CD4-positive, alpha-beta memory T cell (primary cell): ENCODE measurements around the gene KMT2B. TPM values are rescaled to one million over a fixed set of nuclear protein-coding genes. Genes with fewer than 3 reads are reported as not detected.

Source experiments
- CTCF ChIA-PET: fragments of 350-600 bp; sonication (Branson Sonifier 250); formaldehyde crosslinking; loops from one replicate; lab custom pipeline; 2021; ENCODE audit warnings: inconsistent platforms; ENCODE audit not compliant: partially characterized antibody; lab: Charles Lee
- POLR2A ChIA-PET: fragments of 350-600 bp; sonication (Branson Sonifier 250); formaldehyde crosslinking; loops from one replicate; lab custom pipeline; 2021; ENCODE audit not compliant: partially characterized antibody; lab: Charles Lee
- DNase-seq, 5 donors: peaks; one replicate each; pipeline versions ENCODE4 v3.0.0 to v3.0.0-alpha.2; 2020 to 2022; ENCODE audit warnings: mixed read lengths in 1 of 5
- H3K27ac ChIP-seq: one replicate; pipeline ENCODE4 v1.7.0; 2013; ENCODE audit warnings: low read depth, low read length
- H3K27me3 ChIP-seq: 2 replicates; pipeline ENCODE4 v1.7.0; 2013; ENCODE audit warnings: mild to moderate bottlenecking, low read length, moderate library complexity; ENCODE audit not compliant: insufficient read depth
- H3K36me3 ChIP-seq: 2 replicates; pipeline ENCODE4 v1.7.0; 2013; ENCODE audit warnings: mild to moderate bottlenecking, low read length, moderate library complexity; ENCODE audit not compliant: insufficient read depth
- H3K4me1 ChIP-seq: 2 replicates; pipeline ENCODE4 v1.7.0; 2013; ENCODE audit warnings: mild to moderate bottlenecking, low read length, moderate library complexity; ENCODE audit not compliant: insufficient read depth
- H3K4me3 ChIP-seq, 2 donors: one replicate each; pipeline ENCODE4 v1.7.0; 2013; ENCODE audit warnings: low read length in 2 of 2, mild to moderate bottlenecking in 1 of 2
- H3K9me3 ChIP-seq, 2 donors: one replicate each; pipeline ENCODE4 v1.7.0; 2013; ENCODE audit warnings: low read length in 2 of 2, control low read depth in 1 of 2; ENCODE audit not compliant: control insufficient read depth in 1 of 2
- H3K27ac Mint-ChIP-seq, 7 donors: one replicate each; pipeline ENCODE4 v1.8.0; 2020 to 2021; ENCODE audit warnings: mixed read lengths in 7 of 7, mild to moderate bottlenecking in 6 of 7, inconsistent platforms in 3 of 7, moderate library complexity in 3 of 7
- H3K27me3 Mint-ChIP-seq, 2 donors: one replicate each; pipeline ENCODE4 v1.8.0; 2020 to 2021; ENCODE audit warnings: mixed read lengths in 2 of 2
- H3K36me3 Mint-ChIP-seq, 2 donors: one replicate each; pipeline ENCODE4 v1.8.0; 2020 to 2021; ENCODE audit warnings: mixed read lengths in 2 of 2, inconsistent platforms in 1 of 2, mild to moderate bottlenecking in 1 of 2
- H3K4me1 Mint-ChIP-seq, 4 donors: one replicate each; pipeline ENCODE4 v1.8.0; 2020 to 2021; ENCODE audit warnings: mixed read lengths in 4 of 4, mild to moderate bottlenecking in 1 of 4
- H3K4me3 Mint-ChIP-seq, 8 donors: one replicate each; pipeline ENCODE4 v1.8.0; 2020 to 2021; ENCODE audit warnings: mixed read lengths in 8 of 8, mild to moderate bottlenecking in 7 of 8, moderate library complexity in 6 of 8, inconsistent platforms in 3 of 8
- H3K9me3 Mint-ChIP-seq, 8 donors: one replicate each; pipeline ENCODE4 v1.8.0; 2020 to 2021; ENCODE audit warnings: mixed read lengths in 8 of 8, mild to moderate bottlenecking in 5 of 8, inconsistent platforms in 3 of 8, moderate library complexity in 1 of 8
- intact Hi-C: fragments of 100-400 bp; cut with micrococcal nuclease; formaldehyde crosslinking; loops from one replicate; pipeline ENCODE4 v1.15.1; 2023
- polyA plus RNA-seq, 2 donors: library from polyadenylated mRNA; unstranded; fragments of 300-500 nt; fragmentation: Illumina TruSeq; gene quantifications; one replicate each; pipeline ENCODE4 v1.2.3, GENCODE V29; 2021
- total RNA-seq, 2 experiments: library from RNA; stranded (reverse); gene quantifications; one replicate each; pipeline ENCODE4 v1.2.3, GENCODE V29; 2021

The KMT2B gene
- total and polyA plus RNA-seq, 4 experiments from 2014 or later: 2.8 to 84.3 (median 83.4) TPM; not detected in 1

GRCh38 chr19:35757749-35758608 lies 40.2 kb downstream of the KMT2B start, which contains the start of gene PROSER3:
Gene PROSER3, plus strand, starts transcription at chr19:35758176. Its CDS starts 40 bp downstream, at chr19:35758216.
- H3K36me3 ChIP-seq: peaks cover 15% of the 10 kb centered on the region
- H3K9me3 ChIP-seq: no peaks in the 10 kb centered on the region
- peaks cover 36% of the 10 kb centered on the region for H3K4me1 ChIP-seq
- peaks cover 11 to 28% of the 10 kb centered on the region in 2 donors for H3K36me3 Mint-ChIP-seq
- CTCF ChIA-PET: interaction anchor here (1.3 kb wide), 2 partner anchors 10 to 247 kb away, joined by 3 to 5 read pairs; partner anchors contain the start of gene LIN37
- H3K27ac ChIP-seq: peak within 1 kb of the TSS; percentile 89
- peaks cover 0 to 2% of the 10 kb centered on the region in 2 donors for H3K27me3 Mint-ChIP-seq
- intact Hi-C loops: loop anchor here (1.0 kb wide), 4 partner anchors 10 to 173 kb away; partner anchors contain the start of genes ARHGAP33 and LIN37
- H3K4me3 ChIP-seq: peak within 1 kb of the TSS; percentile 90 to 91
- no peaks in the 10 kb centered on the region for H3K27me3 ChIP-seq
- peaks cover 17 to 40% (median 27%) of the 10 kb centered on the region in 4 donors for H3K4me1 Mint-ChIP-seq
- H3K4me3 Mint-ChIP-seq: peak within 1 kb of the TSS; percentile 94 to 100 (median 98)
- H3K27ac Mint-ChIP-seq: peak within 1 kb of the TSS; percentile 94 to 99 (median 97)
- peaks cover 0 to 3% (median 0%) of the 10 kb centered on the region in 8 donors for H3K9me3 Mint-ChIP-seq
- POLR2A ChIA-PET: interaction anchor here (0.7 to 3.6 kb wide), 5 partner anchors 10 to 56 kb away, joined by 3 to 23 read pairs (median 16); partner anchors contain the start of genes IGFLR1, LIN37, PSENEN and U2AF1L4
- peak; percentile 99 to 100 (median 100) for DNase-seq

GRCh38 chr19:35759697-35760096 lies 41.9 kb downstream of the KMT2B start:
- intact Hi-C loops: no loop called here
- Mint-ChIP-seq H3K27me3 (peaks cover 0 to 2% of the 10 kb centered on the region in 2 donors), H3K27ac (peak overlapping the region in 4 of 7 donors; percentile 19 to 62 (median 35)), H3K4me3 (peak overlapping the region in 7 of 8 donors; percentile 6 to 81 (median 68)), H3K36me3 (peaks cover 10 to 17% of the 10 kb centered on the region in 2 donors), H3K9me3 (peaks cover 0 to 3% (median 0%) of the 10 kb centered on the region in 8 donors), H3K4me1 (peaks cover 17 to 40% (median 27%) of the 10 kb centered on the region in 4 donors)
- Histone ChIP-seq H3K27me3 (no peaks in the 10 kb centered on the region), H3K27ac (no peak overlapping the region), H3K9me3 (no peaks in the 10 kb centered on the region), H3K36me3 (peaks cover 5% of the 10 kb centered on the region), H3K4me3 (no peak overlapping the region), H3K4me1 (peaks cover 36% of the 10 kb centered on the region)
- POLR2A ChIA-PET: interaction anchor here (1.2 to 1.3 kb wide), 3 partner anchors 8 to 17 kb away, joined by 3 to 4 read pairs (median 4); partner anchors contain the start of genes IGFLR1 and LIN37
- DNase-seq: no peak
- CTCF ChIA-PET: interaction anchor here (0.6 kb wide), 1 partner anchor 62 kb away, joined by 3 read pairs; no protein-coding TSS in a partner anchor

DNA sequence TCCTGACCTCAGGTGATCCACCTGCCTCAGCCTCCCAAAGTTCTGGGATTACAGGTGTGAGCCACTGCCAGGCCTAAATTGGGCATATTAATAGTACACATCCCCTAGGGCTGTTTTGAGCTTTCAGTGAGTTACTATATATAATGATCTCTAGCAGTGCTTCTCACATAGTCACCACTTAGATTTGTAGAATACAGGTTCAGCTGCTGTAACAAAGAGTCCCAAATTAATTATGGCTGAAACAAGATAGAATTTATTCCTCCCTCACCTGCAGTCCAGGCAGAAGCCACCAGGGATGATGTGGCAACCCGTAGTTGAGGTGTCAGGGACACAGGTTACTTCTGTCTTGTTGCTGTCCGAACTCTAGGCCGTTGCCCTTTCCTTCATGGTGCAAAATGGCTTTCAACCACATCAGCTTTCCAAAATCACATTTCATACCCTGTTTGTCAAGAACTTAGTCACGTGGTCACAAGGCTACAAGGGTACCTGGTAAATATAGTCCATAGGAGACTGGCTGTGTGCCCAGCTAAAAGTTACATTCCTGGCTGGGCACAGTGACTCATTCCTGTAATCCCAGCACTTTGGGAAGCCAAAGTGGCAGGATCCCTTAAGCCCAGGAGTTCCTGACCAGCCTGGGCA lies 43.0 kb downstream of the KMT2B start:
- Mint-ChIP-seq H3K36me3 (peaks cover 8 to 24% of the 10 kb centered on the region in 2 donors), H3K4me3 (peak overlapping the region in 1 of 8 donors; percentile 15), H3K9me3 (peaks cover 0 to 3% (median 0%) of the 10 kb centered on the region in 8 donors), H3K27me3 (peaks cover 0 to 2% of the 10 kb centered on the region in 2 donors), H3K27ac (no peak overlapping the region), H3K4me1 (peaks cover 14 to 34% (median 22%) of the 10 kb centered on the region in 4 donors)
- H3K9me3 ChIP-seq: no peaks in the 10 kb centered on the region
- DNase-seq: no peak
- no peak overlapping the region for H3K27ac ChIP-seq
- H3K36me3 ChIP-seq: peaks cover 8% of the 10 kb centered on the region
- ChIA-PET CTCF (no interaction called here), POLR2A (interaction anchor here (0.6 to 1.3 kb wide), 6 partner anchors 9 to 1461 kb away, joined by 3 to 4 read pairs (median 4); partner anchors contain the start of genes IGFLR1 and LIN37)
- no peaks in the 10 kb centered on the region for H3K27me3 ChIP-seq
- H3K4me1 ChIP-seq: peaks cover 29% of the 10 kb centered on the region
- intact Hi-C loops: no loop called here
- H3K4me3 ChIP-seq: no peak overlapping the region

GRCh38 chr19:35764432-35765315 lies 46.9 kb downstream of the KMT2B start:
- Histone ChIP-seq H3K27ac (no peak overlapping the region), H3K27me3 (no peaks in the 10 kb centered on the region), H3K36me3 (peaks cover 13% of the 10 kb centered on the region), H3K9me3 (no peaks in the 10 kb centered on the region), H3K4me1 (peaks cover 3% of the 10 kb centered on the region), H3K4me3 (no peak overlapping the region)
- no peak for DNase-seq
- peaks cover 0 to 3% (median 2%) of the 10 kb centered on the region in 4 donors for H3K4me1 Mint-ChIP-seq
- CTCF ChIA-PET: no interaction called here
- intact Hi-C loops: no loop called here
- H3K27ac Mint-ChIP-seq: no peak overlapping the region
- POLR2A ChIA-PET: no interaction called here
- H3K4me3 Mint-ChIP-seq: no peak overlapping the region
- no peaks in the 10 kb centered on the region for H3K27me3 Mint-ChIP-seq
- peaks cover 9 to 34% of the 10 kb centered on the region in 2 donors for H3K36me3 Mint-ChIP-seq
- peaks cover 0 to 2% (median 0%) of the 10 kb centered on the region in 8 donors for H3K9me3 Mint-ChIP-seq

- H3K27me3 ChIP-seq: no peaks in the 10 kb centered on the region
- Mint-ChIP-seq H3K27ac (no peak overlapping the region), H3K36me3 (peaks cover 9 to 34% of the 10 kb centered on the region in 2 donors), H3K4me3 (no peak overlapping the region), H3K27me3 (no peaks in the 10 kb centered on the region), H3K9me3 (peaks cover 0 to 2% (median 0%) of the 10 kb centered on the region in 8 donors), H3K4me1 (peaks cover 0 to 3% (median under 1%) of the 10 kb centered on the region in 4 donors)
- H3K4me1 ChIP-seq: no peaks in the 10 kb centered on the region
- DNase-seq: peak in 1 of 5 donors; percentile 35
- intact Hi-C loops: no loop called here
- peaks cover 13% of the 10 kb centered on the region for H3K36me3 ChIP-seq
- POLR2A ChIA-PET: no interaction called here
- no peak overlapping the region for H3K27ac ChIP-seq
- no peak overlapping the region for H3K4me3 ChIP-seq
- CTCF ChIA-PET: no interaction called here
- H3K9me3 ChIP-seq: no peaks in the 10 kb centered on the region
Measured at GRCh38 chr19:35766571-35767104, 48.8 kb downstream of the KMT2B start.
